ENCODE data around the gene BAAT. TPM values are rescaled to one million over a fixed set of nuclear protein-coding genes. Genes with fewer than 3 reads are reported as not detected.
A peak's percentile ranks its signal among the peaks of the same experiment; 100 is the strongest.
"Not testable (repeated sequence)": the region's sequence is repeated elsewhere in the genome, so short reads cannot be mapped to it uniquely, and the experiment has no call there.

BAAT gene
- total RNA-seq, 4 donors from 2014 or later, result not detected

- ATAC-seq (ENCODE audit: low FRiP score) (no peak), DNase-seq (ENCODE audit: low spot score) (no peak)
- no peak for TF ChIP-seq CTCF (IDR thresholded peaks at IDR 0.05)
These were observed 48.7 kb downstream of the BAAT start for GRCh38 chr9:101336091-101336490.

- DNase-seq (ENCODE audit: low spot score), result no peak
- no peak for ATAC-seq (ENCODE audit: low FRiP score)
- TF ChIP-seq CTCF (IDR thresholded peaks at IDR 0.05), result no peak
These were observed 50.7 kb downstream of the BAAT start for GRCh38 chr9:101333926-101334702.

GRCh38 chr9:101333490-101333889 lies 51.3 kb downstream of the BAAT start:
- no peak for TF ChIP-seq CTCF (IDR thresholded peaks at IDR 0.05)
- no peak for ATAC-seq (ENCODE audit: low FRiP score)
- DNase-seq (ENCODE audit: low spot score), result no peak

GRCh38 chr9:101332362-101332761 lies 52.4 kb downstream of the BAAT start:
- ATAC-seq (ENCODE audit: low FRiP score) (no peak), DNase-seq (ENCODE audit: low spot score) (no peak)
- no peak for TF ChIP-seq CTCF (IDR thresholded peaks at IDR 0.05)

- ATAC-seq (ENCODE audit: low FRiP score); DNase-seq (ENCODE audit: low spot score): not testable (repeated sequence)
These were observed 57.3 kb downstream of the BAAT start for GRCh38 chr9:101327422-101327909.

GRCh38 chr9:101326501-101326900 lies 58.3 kb downstream of the BAAT start:
- ATAC-seq (ENCODE audit: low FRiP score) (peak; percentile 41), DNase-seq (ENCODE audit: low spot score) (no peak)
- TF ChIP-seq CTCF (IDR thresholded peaks at IDR 0.05), result no peak

GRCh38 chr9:101326035-101326434 lies 58.8 kb downstream of the BAAT start:
- no peak for DNase-seq (ENCODE audit: low spot score)
- no peak for ATAC-seq (ENCODE audit: low FRiP score)
- TF ChIP-seq CTCF (IDR thresholded peaks at IDR 0.05), result no peak

Measured in omental fat pad (tissue), 4 donors.